GM21423 (cell line): ENCODE measurements around the gene LPO.

Experiments used
- ATAC-seq: cut with Tn5 transposase; IDR thresholded peaks from one replicate; pipeline ENCODE4 v1.9.1; 2021; ENCODE audit warnings: mild to moderate bottlenecking, moderate library complexity; ENCODE audit not compliant: unreplicated experiment

The LPO gene

DNA sequence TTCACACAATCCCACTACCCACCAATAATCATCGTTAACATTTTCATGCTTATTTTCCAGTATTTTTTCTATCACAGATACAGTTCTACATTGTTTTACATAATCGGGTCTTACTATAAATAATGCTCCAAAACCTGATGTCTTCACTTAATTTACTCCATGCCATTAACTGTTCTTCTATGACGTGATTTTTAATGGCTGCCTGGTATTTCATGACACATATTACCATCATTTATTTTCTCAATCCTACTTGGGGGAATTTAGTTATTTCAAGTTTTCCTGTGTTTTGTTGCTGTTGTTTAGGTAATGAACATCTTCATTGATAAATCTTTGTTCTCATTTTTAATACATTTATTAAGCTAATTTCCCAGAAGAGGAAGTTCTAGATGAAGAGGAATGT lies 14.7 kb downstream of the LPO start:
- ATAC-seq = no peak

DNA sequence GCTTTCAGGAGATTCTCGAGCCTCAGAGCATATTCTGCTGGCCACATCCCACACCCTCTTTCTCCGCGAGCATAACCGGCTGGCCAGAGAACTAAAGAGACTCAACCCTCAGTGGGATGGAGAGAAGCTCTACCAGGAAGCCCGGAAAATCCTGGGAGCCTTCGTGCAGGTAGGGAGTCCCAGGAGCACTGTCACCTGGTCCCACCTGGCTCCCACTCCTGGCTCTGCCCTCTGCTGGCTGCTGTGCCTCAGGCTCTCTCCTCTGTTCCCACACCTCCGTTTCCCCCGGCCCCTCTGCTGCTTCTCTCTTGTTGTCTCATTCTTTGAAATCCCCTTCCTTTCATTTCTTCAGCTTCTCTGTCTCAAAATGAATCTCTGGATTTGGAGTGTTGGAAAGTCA lies 16.4 kb downstream of the LPO start:
- ATAC-seq = no peak

DNA sequence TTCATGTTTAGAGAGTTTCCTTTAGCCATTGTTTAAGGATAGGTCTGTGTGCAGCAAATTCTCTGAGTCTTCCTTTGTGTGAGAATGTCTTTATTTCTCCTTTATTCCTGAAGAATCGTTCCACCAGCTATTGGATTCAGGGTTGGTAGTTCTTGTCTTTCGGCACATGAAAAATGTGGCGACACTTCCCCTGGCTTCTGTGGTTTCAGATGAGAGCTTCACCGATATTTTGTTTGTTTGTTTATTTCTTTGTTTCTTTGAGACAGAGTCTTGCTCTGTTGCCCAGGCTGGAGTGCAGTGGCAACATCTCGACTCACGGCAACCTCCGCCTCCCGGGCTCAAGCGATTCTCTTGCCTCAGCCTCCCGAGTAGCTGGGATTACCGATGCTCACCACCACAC lies 23.8 kb downstream of the LPO start:
- ATAC-seq = no peak

DNA sequence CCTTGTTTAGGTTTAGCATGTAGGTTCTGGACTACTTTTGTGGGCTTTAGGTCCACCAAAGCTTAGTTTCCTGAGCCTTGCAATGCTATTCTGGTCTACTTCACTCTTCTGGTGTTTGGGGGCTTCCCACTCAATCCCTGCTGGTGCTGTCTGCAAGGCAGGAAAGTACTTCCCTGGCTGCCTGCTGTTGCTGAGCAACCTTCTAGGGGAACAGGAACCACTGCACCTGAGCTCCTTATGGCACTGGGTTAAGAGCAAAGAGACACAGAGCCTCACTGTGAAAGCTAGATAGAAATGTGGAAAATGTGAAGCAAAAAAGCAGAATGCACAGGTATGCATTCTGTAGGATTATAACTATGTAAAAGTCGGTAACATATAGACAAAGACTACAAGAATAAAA lies 25.4 kb downstream of the LPO start:
- no peak for ATAC-seq

DNA sequence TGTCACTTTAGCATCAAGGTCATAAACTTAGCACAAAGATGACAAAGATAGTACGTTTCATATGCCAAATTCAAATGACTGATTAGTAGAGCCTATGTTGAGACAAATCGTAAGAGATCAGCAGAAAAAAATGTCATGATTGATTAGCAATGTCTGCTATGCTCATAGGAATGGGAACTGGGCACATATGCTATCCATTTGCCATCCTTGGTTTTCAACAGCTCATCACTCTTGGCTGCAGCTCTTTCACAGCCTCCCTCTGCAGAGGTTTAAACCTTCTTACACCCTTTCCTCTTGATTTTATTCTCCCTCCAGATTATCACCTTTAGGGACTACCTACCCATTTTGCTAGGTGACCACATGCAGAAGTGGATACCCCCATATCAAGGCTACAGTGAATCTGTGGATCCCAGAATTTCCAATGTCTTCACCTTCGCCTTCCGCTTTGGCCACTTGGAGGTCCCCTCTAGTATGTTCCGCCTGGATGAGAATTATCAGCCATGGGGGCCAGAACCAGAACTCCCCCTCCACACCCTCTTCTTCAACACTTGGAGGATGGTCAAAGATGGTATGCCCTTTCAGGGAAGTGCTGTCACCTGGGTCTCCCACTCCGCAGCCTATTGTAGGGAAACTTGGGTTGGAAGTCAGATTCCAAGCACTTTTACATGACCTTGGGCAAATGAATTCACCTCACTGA lies 26.2 kb downstream of the LPO start:
- no peak for ATAC-seq

DNA sequence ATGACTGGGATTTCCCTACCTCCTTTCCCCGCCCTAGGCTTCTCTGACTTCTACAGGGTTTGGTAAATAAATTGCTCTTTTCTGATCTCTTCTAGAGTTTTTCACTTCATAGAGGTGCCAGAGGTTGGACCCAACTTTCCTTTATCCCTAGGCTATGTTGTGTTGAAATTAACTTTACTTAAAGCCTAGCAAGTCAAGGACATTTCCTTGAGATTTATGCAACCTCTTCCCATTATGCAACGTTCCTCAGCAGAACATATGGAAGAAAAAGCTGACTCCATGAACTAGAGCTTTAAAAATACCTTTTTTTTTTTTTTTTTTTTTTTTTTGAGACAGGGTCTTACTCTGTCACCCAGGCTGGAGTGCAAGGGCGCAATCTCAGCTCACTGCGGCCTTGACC lies 26.9 kb downstream of the LPO start:
- no peak for ATAC-seq

DNA sequence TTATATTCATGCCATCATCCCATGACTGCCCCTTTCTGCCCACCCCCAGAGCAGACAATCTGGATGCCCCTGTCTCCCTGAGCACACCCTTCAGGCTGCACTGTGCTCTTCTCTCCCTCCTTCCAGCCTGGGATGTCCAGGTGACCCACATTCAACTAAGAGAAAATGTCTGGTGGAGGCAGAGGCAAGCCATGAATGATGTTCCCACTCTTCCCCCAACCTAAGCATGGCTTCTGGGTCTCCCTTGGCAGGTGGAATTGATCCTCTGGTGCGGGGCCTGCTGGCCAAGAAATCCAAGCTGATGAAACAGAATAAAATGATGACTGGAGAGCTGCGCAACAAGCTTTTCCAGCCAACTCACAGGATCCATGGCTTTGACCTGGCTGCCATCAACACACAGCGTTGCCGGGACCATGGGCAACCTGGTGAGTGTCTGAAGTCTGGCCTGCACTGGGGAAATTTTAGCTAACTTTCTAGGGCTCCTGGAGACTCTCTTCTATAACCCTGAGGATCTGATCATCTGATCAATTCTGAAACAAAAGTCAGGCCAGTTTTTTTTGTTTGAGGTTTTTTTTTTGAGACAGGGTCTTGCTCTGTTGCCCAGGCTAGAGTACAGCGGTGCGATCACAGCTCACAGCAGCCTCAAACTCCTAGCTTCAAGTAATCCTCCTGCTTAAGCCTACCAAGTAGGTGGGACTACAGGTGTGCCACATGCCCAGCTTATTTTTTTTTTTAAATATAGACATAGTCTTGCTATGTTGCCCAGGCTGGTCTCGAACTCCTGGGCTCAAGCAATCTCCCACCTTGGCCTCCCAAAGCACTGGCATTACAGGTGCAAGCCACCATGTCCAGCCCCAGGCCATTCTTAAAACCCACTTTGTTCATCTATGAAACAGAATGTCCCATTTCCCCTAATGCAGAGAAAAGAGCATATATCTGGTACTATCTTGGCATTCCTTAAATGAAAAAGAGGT lies 27.8 kb downstream of the LPO start:
- ATAC-seq = no peak

DNA sequence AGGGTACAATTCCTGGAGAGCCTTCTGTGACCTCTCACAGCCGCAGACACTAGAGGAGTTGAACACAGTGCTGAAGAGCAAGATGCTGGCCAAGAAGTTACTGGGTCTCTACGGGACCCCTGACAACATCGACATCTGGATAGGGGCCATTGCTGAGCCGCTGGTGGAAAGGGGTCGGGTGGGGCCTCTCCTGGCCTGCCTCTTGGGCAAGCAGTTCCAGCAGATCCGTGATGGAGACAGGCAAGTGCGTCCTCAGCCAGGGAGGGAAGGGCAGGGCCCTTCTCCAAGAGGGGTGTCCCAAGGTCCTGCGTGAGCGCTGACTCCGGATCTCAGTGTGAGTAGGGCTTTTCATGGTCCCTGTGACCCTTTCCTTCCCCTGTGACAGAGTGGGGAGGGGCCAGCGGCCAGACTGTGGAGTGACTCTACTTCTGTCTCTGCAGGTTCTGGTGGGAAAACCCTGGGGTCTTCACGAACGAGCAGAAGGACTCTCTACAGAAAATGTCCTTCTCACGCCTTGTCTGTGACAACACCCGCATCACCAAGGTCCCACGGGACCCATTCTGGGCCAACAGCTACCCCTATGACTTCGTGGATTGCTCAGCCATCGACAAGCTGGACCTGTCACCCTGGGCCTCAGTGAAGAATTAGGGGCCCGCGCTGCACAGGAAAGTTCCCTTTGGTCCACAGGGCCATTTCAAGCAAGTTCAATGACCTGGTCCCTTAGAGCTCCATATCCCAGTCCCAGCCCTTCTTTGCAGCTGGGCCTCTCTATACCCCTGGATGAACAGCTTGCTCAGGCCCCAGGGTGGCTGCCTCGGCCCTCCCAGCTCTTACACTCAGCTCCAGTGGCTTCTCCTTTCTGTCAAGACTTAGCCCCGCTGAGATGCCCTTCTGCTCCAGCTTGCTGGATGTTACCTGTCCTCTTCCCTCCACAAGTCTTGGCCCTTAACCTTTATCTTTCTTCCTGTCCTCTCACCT lies 29.3 kb downstream of the LPO start:
- no peak for ATAC-seq

DNA sequence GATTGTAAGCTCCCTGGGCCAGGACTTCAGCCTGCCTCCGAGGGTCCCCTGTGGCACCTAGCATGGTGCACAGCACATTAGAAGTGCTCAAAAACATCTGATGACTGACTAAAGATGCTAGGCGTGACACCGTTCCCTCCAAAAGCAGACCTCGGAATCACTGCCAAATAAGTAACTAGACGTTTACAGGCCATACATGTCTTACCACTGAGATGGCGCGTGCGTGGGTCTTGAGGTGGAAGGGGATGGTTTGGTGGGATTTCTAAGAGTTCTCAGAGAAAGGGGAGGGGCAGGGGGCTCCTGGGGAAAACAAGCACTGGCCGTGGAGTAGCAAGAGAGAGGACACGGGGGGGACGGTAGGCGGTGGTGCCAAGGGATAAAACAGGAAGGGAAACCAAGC lies 29.9 kb downstream of the LPO start:
- no peak for ATAC-seq

DNA sequence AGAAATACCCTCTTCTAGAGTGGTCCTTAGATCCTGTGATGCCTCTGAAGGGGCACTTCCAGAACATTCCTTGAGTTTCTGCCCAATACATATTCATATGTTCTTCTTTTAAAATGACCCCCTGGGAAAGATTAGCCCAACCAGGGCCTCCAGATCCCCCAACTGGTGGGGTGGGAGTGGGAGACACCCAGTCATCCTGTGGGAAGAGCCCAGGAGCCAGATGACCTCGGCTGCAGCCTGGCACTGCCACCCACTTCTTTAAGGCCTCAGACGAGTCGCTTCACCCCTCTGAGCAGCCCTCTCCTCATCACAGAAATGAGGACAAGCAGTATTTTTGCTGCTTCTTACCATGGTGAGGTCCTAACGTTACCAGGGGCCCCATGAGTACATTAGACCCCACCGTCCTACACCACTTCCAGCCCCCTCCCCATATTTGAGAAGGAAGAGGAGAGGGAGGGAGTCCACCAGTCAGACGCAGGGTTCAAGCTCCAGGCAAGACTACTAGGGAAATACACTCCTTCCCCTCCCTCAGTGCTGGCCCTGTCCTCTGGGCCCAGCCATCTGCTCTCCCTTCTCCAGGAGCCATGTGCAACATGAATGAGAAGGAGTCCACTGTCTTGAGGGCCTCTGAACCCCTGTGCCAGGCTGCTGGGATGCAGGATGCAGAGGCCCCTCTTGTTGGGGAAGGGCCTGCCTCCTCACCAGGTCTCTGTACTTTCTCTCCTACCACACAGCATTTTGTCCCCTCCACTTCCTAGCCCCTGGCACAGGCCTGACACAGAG lies 30.6 kb downstream of the LPO start:
- no peak for ATAC-seq

DNA sequence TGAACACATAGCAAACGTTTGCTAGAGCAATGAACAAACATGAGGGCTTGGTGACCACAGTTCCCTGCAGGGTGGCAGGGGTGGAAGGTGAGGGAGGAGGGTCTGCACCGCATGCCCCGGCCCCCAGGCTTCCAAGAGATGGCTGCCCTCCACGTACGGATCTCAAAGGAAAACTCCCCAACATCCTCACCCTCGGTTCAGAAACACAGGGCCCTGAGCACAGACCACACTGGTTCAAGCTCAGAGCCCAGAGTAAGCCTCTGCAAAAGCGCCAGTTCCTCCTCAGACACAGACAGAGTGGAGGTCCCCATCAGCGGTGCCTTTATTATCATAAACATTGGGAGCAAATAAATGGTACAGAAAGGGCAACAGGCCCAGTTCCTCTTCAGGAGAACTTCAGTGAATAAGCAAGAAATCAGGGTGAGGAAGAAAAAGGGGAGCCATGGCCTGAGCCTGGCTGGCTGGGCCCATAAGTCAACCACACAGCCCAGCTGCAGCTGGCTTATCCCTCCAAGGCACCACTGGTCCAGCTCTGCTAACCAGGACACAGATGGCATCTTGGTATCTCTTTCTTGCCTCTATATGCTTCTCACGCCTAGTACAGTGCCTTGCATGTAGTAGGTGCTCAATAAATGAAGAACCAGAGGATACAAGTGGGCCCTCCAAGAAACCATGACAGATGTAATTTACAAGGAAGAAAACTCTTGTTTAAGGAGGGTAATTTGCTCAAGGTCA lies 31.3 kb downstream of the LPO start:
- no peak for ATAC-seq

DNA sequence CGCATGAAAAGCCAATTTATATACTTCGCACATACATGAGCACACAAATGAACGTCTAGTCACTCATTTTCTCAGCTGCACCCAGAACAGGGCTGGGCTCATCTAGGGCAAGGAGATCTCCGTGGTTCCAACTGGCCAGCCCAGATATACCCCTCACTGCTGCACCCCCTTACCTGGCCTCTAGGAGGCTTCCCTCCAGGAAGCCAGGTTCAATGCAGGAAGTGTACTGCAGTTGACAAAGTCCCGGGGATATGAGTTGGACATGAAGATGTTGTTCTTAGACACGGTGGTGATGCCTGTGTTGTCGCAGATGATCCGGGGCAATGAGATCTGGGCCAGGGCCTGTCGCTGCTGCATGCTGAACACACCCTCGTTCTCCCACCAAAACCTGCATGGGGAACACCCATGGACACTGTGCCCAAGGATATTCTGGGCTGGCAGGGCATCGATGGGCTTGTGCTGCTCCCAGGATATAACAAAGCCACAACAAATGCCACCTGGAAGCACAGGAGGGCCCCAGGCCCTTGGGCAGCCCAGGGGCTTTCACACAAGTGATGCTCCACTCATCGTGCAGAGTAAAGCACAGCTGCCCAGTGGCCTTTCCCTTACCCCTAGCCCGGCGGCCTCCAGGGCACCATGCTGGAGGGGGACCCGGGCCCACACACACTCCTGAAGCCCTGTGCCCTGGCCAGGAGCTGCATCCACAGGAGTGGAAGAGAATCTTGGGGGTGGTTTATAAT lies 32.3 kb downstream of the LPO start:
- ATAC-seq = no peak

DNA sequence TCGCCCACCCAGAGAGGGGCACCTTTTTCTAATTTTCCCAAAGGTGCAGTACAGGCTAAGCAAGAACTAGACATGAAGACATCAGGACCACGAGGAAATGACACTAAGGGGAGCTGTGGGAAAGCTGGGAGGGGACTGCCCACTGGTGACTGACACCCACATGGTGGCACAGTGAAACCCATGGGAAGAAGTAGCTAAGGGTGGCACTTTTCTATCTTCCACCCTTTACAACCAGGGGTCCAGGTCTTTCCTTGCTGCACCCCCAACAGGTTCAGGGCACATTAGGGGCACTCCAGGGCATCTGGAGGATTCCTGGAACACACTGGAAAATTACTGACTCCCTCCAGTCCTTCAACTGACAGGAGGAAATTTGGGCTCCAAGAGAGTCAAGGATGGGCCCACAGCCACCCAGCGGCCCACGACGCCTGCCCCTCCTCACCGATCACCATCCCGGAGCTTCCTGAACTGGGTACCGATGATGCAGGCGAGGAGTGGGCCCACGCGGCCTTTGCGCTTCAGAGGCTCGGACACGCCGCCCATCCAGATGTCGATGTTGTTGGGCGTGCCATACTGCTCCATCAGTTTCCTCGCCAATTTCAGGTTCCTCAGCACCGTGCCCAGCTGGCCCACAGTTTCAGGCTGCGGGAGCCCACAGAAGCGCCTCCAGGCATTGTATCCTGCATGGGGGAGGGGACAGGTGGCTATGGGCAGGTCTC lies 33.0 kb downstream of the LPO start:
- no peak for ATAC-seq

DNA sequence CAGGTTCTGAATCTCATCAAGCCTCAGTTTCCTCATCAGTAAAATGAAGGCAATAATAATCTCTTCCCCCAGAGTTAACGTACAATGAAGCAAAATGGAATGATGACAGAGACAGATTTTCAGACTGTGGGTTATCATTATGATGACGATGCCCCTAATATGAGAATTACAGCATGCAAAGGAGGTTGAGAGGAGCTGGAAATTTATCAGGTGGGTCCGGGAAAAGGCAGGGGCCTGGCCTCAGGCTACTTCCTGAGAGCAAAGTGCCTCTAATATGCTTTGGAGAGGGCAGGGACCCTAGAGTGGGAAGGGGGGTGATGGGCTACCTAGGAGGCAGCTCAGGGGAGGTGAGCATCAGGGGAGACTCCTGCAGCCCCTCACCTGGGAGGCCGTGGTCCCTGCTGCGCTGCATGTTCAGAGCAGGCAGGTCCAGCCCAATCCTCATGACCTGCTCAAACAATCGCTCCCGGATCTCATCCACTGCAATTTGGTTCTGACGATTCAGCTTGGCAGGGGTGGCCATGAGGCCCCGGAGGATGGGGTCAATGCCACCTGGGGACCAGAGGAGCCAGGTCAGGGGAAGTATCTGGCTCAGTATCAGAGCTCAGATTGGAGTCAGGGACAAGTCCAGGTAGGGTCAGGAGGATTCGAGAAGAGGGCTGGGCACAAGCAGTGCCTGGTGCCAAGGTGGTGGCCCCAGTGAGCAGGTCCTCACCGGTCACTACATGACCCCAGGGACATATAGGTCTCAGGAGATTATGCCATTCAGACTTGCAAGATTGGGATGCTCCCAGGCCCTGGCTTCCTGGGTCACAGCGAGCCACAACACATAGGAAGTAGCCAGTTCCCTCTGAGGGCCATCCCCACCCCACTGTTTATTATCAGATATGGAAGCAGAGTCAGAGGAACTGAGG lies 34.2 kb downstream of the LPO start:
- ATAC-seq = no peak

DNA sequence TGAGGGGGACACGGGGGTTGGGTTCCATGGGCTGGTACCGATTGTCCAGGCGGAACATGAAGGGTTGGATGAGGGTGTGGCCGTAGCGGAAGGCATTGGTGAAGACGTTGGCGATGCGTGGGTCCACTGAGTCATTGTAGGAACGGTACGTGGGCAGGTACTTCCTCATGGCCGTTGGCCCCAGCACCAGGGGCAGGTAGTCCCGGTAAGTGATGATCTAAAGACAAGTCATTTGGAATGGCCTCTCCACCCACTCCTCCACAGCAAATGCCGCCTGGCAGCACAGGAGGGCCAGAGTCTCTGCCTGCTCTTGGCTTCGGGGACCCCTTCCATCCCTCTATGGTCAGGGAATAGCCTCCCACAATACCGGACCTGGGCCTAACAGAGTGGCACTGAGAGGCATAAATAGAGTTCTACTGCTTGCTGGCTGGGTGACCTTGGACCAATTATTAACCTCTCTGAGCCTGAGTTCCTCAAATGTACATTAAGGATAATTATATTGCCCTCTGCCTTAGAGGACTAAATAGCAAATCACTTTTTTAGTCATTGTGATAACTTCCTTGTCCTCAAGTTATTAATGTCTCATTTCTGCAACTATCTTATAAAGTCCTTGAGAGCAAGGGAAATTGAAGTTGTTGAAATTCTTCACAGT lies 35.2 kb downstream of the LPO start:
- no peak for ATAC-seq

DNA sequence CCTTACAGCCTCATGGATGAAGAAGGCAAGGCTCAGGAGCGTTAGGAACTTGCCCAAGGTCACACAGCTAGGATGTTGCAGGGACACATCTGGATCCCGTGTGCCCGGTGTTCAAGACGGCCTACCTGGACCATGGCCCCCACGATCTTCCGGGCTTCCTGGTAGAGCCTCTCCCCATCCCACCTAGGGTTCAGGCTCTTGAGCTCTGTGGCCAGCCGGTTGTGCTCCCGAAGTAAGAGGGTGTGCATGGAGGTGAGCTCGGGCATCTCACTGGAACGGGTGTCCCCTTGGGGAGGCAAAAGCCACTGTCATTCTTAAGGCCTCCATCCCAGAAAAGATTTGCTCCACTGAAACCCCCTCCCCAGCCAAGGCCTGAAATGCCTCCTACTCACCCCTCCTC lies 37.0 kb downstream of the LPO start:
- ATAC-seq = no peak

DNA sequence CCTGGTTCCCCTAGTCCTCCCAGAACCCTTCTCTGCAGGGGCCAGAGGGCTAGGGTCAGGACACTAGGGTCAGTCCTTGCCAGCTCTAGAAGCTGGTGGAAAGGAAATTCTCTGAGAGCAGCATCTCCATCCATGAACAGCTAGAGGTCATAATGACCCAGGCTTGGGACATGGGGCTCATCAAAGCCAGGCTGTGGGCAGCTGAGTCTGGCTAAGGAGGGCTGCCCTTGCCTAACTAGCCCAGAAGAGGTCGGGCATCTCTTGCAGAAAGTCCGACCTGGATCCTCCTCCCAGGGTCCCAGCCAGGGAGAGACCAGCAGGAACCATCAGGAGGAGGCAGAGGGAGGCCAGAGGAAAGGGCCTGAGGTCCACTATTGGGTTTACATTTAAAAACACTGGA lies 38.0 kb downstream of the LPO start:
- ATAC-seq = no peak
